HL-60 (cell line): ENCODE measurements around the gene IFT43.

ENCODE experiments used
- POLR2AphosphoS5 ChIP-seq: IDR thresholded peaks from 2 replicates; pipeline ENCODE4 v1.6.1; 2012; ENCODE audit warnings: low read depth
- TF ChIP-seq, protein P1 (sequence below): IDR thresholded peaks from one replicate; pipeline ENCODE4 v1.5.1; 2011; ENCODE audit warnings: low read length, control low read depth, inconsistent platforms; ENCODE audit not compliant: insufficient read depth
- TF ChIP-seq, protein P2 (sequence below): IDR thresholded peaks from 2 replicates; pipeline ENCODE4 v1.6.1; 2012; ENCODE audit warnings: low read depth; ENCODE audit not compliant: insufficient replicate concordance

DNA sequence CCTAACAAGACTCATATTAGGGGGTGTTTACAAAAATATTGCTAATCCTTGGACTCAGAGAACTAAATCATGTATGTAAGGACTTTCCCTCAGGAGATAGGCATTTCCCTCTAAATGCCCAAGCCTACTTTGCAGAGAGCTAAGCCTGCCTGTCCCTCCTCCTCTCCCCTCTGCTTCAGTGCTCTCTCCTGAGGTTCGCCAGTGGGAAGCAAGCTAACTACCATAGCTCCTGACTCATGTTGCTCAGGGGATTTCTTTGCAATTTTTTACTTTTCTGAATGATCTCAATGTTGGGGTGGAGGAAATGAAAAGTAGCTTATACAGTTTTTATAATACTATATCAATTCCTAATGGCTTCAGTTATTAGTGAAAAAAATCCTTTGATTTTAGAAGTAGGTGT is 29.6 kb downstream of the IFT43 start:
- TF ChIP-seq, protein P1, sequence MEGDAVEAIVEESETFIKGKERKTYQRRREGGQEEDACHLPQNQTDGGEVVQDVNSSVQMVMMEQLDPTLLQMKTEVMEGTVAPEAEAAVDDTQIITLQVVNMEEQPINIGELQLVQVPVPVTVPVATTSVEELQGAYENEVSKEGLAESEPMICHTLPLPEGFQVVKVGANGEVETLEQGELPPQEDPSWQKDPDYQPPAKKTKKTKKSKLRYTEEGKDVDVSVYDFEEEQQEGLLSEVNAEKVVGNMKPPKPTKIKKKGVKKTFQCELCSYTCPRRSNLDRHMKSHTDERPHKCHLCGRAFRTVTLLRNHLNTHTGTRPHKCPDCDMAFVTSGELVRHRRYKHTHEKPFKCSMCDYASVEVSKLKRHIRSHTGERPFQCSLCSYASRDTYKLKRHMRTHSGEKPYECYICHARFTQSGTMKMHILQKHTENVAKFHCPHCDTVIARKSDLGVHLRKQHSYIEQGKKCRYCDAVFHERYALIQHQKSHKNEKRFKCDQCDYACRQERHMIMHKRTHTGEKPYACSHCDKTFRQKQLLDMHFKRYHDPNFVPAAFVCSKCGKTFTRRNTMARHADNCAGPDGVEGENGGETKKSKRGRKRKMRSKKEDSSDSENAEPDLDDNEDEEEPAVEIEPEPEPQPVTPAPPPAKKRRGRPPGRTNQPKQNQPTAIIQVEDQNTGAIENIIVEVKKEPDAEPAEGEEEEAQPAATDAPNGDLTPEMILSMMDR: no peak
- no peak for TF ChIP-seq POLR2AphosphoS5
- TF ChIP-seq, protein P2, sequence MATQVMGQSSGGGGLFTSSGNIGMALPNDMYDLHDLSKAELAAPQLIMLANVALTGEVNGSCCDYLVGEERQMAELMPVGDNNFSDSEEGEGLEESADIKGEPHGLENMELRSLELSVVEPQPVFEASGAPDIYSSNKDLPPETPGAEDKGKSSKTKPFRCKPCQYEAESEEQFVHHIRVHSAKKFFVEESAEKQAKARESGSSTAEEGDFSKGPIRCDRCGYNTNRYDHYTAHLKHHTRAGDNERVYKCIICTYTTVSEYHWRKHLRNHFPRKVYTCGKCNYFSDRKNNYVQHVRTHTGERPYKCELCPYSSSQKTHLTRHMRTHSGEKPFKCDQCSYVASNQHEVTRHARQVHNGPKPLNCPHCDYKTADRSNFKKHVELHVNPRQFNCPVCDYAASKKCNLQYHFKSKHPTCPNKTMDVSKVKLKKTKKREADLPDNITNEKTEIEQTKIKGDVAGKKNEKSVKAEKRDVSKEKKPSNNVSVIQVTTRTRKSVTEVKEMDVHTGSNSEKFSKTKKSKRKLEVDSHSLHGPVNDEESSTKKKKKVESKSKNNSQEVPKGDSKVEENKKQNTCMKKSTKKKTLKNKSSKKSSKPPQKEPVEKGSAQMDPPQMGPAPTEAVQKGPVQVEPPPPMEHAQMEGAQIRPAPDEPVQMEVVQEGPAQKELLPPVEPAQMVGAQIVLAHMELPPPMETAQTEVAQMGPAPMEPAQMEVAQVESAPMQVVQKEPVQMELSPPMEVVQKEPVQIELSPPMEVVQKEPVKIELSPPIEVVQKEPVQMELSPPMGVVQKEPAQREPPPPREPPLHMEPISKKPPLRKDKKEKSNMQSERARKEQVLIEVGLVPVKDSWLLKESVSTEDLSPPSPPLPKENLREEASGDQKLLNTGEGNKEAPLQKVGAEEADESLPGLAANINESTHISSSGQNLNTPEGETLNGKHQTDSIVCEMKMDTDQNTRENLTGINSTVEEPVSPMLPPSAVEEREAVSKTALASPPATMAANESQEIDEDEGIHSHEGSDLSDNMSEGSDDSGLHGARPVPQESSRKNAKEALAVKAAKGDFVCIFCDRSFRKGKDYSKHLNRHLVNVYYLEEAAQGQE: no peak
